Daoy (cell line): ENCODE results near the gene VARS1. TPM values are rescaled to one million over a fixed set of nuclear protein-coding genes. Genes with fewer than 3 reads are reported as not detected.

Source experiments
- DNase-seq: peaks from one replicate; pipeline ENCODE4 v3.0.0-alpha.2; 2015; ENCODE audit warnings: low read depth
- total RNA-seq: library from RNA; depleted of rRNA; stranded (reverse); fragments of >200 nt; shearing (Covaris generic); gene quantifications from 2 replicates; pipeline ENCODE4 v1.2.3, GENCODE V29; 2014

The VARS1 gene
- total RNA-seq, 1 experiment from 2014 or later, result 77.3 TPM

DNA sequence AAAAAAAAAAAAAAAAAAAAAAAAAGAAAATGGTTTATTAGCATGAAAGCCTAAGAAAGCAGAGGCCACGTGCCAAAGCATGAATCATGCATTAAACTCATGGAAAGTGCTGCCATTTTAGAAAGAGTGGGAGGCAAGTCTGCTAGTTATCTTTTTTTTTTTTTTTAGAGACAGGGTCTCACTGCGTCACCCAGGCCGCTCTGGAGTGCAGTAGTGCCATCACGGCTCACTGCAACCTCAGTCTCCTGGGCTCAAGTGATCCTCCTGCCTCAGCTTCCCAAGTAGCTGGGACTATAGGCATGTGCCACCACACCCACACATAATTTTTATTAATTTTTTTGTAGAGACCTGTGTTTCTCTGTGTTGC, 23.6 kb downstream of the VARS1 start:
- peak; percentile 51 for DNase-seq

DNA sequence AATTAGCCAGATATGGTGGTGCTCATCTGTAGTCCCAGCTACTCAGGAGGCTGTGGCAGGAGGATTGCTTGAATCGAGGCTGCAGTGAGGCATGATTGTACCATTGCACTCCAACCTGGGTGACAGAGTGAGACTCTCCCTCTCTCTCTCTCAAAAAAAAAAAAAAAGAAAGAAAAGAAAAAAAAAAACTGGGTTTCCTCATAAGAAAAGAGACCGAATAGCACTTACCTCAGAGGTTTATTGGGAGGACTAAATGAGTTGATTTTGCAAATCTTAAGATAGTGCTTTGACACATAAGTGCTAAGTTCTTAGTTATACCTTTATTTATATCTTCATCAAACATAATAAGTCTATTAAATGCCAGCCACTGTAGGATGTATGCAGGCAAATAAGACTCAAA, 24.7 kb downstream of the VARS1 start:
- DNase-seq, result no peak

DNA sequence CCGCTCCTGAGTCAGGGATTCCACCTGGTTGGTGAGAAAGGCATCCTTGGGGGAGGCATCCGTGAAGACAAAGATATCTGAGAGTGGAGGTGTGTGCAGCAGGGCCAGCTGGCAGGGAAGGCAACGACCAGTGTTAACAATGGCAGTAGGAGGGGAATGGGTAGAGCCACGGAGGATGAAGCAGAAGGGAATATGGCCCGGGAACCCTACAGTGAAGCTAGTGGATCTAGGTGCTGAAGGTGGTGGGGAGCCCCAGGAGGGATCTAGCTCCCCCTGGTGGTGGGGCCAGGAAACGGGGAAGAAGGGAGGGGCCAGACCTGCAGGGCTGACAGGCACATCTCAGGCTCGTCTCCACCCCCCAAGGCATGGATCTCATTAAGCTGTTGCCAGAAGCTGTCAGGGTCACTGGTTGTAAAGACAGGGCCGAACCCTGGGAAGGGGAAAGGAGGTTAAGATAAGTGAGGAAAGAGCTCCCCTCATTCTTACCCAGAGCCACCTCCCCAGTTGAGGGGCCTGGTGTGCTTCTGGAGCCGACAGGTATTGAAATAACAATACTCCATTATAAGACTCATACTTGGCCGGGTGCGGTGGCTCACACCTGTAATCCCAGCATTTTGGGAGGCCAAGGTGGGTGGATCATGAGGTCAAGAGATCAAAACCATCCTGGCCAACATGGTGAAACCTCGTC, 25.7 kb downstream of the VARS1 start:
- peak; percentile 78 for DNase-seq

DNA sequence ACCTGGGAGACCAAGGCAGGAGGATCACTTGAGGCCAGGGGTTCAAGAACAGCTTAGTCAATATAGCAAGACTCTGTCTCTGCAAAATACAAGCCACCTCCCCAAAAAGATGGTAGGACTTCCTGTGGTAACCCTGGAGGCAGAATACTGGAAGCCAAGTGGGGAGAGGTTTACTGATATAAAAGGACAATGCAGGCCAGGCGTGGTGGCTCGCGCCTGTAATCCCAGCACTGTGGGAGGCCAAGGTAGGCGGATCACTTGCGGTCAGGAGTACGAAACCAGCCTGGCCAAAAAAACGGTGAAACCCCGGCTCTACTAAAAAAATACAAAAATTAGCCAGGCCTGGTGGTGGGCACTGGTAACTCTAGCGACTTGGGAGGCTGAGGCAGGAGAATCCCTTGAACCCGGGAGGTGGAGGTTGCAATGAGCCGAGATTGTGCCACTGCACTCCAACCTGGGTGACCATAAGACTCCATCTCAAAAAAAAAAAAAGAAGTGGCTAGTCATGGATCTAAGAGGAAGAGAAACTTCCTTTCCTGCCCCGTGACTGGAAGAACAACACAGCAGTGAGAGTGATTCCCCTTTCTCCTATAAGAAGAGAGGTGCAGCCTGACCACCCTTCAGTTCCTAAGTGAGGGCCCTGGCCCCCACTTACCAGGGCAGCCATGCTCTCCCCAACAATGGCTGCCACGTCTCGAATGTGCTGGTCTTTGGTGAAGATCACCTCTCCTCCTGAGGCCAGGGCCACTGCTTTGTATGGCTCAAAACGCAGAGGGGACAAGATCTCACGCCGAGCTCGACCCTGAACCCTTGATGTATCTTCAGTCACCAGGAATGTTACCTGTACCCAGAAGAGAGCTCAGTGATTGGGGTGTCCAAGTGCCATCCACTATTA, 26.9 kb downstream of the VARS1 start:
- DNase-seq, result no peak

DNA sequence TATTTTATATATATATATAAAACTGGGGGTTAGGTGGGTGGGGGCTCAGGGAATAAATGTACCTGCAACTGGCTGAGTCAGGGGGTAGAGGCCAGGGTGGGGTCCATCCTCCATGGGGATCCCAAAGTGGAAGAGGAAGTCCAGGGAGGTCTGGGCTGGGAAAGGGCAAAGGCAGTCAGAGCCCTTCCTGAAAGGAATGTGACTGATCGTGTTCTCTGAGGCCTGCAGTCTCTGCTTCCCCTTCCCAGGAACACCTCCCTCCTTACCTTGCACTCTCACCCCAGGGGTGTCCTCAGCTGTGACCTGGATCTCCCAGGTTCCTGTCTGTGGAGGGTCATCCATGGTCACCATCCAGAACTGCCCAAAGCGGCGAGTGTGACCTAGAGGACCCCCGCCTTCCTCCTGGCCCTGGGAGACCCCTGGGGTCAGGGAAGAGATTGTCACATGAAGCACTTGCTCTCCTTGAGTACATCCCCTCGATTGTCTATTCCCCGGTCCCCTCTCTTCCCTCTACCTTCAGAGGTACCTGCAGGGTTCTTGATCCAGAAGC, 28.4 kb downstream of the VARS1 start:
- no peak for DNase-seq

DNA sequence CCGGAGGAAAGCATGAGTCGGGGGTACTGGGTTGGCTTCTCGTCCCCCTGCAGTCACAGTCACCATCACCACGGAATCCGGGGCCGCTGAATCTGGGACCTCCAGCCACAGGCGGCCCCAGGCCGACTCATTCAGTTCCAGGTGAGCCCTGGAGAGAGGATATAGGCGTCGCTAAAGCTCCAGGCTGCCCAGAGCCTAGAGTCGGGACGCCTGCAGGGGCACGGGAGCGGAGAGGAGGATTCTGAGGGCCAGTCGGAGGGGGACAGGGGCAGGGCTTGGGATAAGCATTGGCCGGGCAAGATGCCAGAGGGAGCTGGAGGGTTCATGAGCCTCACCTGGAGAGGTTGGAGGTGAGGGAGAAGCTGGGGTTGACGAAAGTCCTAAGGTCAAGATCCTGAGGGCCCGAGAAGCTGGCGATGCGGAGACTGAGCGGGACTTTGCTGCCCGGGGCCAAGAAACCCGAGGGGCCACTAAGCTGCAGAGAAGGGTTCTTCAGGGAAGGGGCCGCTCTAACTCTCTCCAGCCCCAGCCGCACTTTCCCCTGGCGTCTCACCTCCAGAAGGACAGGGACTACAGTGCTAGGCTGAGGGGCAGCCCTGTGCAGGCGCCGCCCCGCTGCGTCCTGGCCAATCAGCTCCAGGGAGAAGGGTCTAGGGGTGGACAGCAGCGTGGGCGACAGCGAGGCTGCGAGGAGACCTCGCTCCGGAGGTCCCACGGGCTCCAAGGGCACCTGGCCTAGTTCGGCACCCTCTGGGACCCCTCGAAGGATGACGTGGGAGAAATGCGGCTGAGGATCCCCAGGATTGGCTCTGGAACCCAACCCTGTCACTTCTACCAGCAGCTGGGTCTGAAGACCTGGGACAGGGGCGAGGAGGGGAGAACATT, 29.4 kb downstream of the VARS1 start:
- DNase-seq, result no peak

DNA sequence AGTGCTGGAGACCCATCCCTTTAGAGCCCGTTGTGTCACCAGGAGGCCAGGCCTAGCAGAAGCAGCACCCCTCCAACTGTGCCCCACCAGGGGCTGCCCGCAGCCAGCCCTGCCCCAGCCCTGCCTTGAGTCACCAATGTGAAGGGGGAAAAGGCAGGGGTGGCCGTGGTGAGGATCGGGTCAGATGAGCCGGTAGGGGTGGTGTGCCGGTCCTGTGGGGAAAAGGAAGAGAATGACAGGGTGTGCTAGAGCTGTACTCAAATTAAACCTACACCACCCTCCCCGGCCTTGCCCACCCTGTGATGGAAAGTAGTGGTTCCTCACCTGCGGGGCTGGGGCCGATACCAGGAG, 30.0 kb downstream of the VARS1 start:
- no peak for DNase-seq

DNA sequence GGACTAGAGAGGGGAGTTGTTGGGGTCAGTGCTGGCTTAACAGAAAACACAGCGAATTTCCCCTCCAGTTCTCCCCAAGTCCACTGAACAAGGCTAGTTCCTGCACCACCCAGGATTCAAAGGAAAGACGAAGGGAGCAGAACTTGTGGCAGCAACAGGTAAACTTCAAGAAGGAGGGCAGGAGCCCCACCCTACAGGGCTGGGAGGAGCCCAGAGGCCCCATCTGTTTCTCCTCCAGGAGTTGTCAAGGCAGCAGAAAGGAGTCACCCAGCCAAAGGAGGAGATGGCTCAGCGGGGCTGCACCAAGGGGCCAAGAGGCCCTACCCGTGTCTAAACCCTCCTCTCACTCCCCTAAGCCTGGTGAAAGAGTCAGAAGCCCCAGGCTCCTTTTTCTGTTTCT, 31.4 kb downstream of the VARS1 start:
- DNase-seq, result no peak

DNA sequence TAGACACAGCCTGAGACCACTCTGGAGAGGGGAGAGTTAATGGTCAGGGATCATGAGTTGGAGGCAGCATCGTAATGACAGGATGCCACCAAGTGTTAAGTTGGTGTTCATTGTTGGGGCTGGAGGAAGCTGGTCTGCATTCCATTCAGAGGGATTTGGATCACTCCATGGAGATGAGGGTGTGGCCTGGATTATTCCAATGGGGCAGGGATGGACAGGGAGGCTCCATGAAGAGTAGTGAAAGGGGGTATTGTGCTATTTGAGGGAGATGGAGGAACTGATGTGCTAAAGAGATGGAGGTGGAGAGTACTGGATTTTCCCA, 32.0 kb downstream of the VARS1 start:
- DNase-seq, result no peak

DNA sequence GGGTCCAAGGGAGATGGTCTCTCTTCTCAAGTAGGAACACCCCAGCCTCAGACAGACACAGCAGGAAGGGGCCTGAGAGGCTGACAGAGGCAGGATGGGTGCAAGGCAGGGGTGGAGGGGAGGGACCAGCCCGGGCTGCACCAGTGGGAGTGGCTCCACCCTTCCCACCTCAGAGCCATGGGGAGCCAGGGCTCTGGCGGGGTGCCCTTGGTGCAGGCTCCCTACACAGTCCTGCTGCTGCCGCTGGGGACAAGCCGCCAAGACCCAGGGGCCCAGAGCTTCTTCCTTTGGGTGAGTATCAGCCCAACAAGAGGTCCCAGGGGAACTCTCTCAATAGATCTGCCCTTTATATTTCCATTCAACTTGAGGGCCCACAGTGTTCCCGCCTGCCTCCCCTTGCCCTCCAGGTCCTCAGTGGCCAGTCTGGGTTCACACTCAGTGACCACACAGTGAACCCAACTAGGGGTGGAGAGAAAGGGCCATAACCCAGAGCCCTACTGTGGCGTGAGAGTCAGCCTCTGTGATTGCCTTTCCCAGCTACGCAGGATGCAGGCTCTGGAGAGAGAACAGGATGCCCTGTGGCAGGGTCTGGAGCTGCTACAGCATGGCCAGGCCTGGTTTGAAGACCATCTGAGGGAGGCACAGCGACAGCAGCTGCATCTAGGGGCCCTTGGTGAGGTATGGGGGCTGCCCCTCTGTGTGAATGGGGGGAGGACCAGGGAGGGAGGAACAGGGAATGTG, 32.5 kb downstream of the VARS1 start:
- no peak for DNase-seq

DNA sequence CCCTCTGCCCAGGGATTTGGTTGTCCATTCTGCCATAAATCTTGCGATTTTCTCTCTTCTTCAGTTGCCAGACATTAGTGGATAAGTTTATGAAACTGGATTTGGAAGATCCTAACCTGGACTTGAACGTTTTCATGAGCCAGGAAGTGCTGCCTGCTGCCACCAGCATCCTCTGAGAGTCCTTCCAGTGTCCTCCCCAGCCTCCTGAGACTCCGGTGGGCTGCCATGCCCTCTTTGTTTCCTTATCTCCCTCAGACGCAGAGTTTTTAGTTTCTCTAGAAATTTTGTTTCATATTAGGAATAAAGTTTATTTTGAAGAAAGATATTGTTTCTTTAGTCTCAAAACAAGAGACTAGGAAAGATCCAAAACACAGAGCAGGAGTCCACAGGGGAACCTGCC, 33.2 kb downstream of the VARS1 start, which contains the start of gene SAPCD1:
Gene SAPCD1, plus strand, starts transcription at position 301 of the 400 bp plus-strand sequence. CDS start 399 bp downstream, outside the sequence.
- no peak for DNase-seq

DNA sequence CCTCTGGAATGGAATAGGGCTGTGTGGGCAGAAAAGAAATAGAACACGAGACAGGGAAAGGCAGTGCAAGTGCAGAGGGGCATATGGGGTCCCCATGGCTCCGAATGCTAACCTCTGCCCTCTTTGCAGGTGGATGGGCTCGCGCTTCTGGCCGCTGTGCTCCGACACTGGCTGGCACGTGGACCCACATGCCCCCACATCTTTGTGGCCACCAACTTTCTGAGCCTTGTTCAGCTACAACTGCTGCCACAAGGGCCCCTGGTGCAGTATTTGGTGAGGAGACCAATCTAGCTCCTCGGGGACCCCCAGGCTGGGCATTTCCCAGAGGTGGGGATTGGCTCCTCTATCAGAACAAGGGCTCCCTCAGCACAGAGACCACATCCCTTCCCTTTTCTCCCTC, 34.2 kb downstream of the VARS1 start:
- no peak for DNase-seq

DNA sequence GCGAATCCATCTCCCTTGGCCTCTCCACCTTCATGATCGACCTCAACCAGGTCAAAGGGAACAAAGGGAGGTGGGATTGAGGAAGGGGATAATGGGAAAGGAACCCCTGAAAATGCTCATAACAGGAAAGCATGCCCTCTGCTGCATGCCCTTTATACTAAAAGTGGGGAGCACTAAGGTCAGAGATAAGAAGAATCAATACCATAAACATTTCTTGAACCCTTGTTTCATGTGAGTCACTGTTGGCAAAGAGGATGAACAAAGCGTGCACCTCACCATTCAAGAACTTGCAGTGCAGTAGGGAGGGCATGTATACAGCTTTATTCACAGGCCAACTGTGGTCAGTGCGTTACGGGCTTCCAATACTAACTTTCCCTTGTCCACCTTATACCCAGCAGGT, 34.8 kb downstream of the VARS1 start:
- no peak for DNase-seq

DNA sequence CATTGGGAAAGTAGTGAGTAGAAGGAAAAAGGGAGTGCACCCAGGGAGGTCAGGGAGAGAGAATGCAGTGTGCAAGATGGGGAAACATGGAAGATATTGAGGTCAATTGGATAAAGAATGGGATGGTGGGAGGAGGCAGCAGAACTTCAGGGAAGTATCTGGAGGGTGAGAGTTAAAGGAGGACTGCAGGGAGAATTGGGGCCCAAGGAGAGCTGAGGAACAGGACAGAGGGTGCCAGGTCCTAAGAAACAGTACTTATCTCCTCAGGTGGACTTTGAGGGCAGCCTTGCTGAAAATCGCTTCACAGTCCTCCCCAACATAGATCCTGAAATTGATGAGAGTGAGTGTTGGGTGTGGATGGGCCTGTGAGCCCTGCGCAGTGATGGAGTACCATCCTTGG, 37.3 kb downstream of the VARS1 start:
- no peak for DNase-seq

DNA sequence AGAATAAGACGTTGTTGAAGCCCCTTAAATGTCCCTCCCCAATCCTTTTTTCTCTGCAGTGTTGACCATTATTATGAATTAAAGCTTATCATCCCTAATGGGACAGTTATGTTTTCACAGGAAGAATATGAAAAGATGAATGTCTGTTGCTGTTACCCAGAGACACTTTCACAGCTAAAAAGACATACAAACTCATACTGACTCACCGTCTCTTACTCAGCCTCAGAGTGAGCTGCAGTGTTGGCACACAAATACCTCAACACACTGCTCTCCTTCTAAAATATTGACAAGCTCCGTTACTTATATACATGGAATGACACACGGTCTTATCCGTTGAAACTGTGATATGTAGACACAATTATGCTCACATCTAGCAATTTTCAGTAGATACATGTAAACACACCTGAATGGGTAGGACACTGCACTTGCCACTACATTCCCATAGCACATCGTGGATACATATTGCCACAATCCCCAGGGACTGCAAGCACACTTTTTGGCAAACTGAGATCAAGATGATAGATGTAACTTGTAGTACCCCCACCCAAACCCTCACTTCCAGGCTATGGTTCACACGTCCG, 42.7 kb downstream of the VARS1 start:
- DNase-seq, result peak; percentile 86

DNA sequence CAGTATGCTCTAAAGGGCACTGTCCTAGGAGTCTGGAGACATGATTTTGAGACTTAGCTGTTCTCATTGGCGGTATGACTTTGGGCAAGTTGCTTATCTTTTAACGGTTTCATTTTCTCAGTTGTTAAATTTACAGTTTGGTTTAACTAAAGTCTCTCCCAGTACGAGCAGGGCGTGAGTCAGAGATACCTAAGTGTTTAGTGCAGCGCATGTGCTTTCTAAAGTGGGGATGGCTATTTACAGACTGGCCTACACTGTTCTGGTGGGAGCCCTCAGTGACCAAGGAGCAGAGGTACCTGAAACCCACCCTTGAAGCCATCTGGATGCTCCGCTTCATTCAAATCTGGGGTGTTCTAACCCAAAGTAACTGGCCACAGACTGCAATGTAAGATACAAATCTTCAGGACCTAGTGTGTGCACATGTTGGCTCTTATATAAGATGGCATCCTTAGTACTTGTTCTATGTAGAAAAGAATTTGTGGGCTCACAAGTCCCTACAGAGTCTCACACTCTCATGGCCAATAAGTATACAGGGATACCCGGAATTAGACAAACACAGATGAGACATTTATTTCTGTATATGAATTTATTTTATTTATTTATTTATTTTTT, 45.0 kb downstream of the VARS1 start:
- DNase-seq, result peak; percentile 74

DNA sequence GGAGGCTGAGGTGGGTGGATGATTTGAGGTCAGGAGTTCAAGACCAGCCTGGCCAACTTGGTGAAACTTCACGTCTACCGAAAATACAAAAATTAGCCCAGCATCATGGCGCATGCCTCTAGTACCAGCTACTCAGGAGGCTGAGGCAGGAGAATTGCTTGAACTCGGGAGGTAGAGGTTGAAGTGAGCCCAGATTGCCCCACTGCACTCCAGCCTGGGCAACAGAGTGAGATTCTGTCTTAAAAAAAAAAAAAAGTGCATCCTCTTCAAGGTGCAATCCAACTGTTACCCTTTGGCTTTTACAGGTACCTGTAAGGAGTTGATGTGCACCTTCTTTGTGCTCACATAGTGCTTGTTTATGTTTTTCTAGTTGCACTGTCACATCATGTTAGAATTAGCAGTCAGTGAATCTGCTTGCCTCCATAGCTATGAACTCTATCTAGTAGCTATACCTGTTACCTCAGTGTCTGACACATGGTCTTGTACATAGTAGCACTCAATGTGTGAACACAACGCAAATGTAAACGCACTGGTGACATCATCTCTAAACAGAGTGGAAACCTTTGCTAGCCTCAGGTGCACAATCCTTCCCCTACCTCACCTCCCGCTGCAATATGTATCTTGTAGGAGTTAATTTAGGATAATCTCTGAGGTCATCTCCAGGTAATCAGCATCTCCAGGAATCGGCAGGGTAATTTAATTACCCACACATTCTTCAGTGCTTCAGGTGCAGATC, 46.1 kb downstream of the VARS1 start:
- no peak for DNase-seq
